HepG2 (cell line): ENCODE data around the gene SLC22A5. TPM values are rescaled to one million over a fixed set of nuclear protein-coding genes. Genes with fewer than 3 reads are reported as not detected.

Experiments
- ATAC-seq: fragments of 200-7000 bp; cut with Tn5 transposase; 3 replicates; pipeline ENCODE4 v1.9.1; 2020; ENCODE audit warnings: mild to moderate bottlenecking, moderate library complexity
- BruUV-seq: library from RNA; stranded (reverse); fragments of 400-500 nt; replicated peaks from 2 replicates; lab custom pipeline; 2021; lab: Mats Ljungman, UMichigan
- CTCF ChIA-PET: fragments of 300-600 bp; formaldehyde crosslinking; extraction: SDS; loops from one replicate; lab custom pipeline; 2021; ENCODE audit warnings: low total read pairs, inconsistent platforms, low intra/inter-chr PET ratio; lab: Yijun Ruan, JAX
- POLR2A ChIA-PET: fragments of 350-600 bp; sonication (Branson Sonifier 250); formaldehyde crosslinking; loops from one replicate; lab custom pipeline; 2020; ENCODE audit warnings: antibody characterized with exemption, inconsistent platforms; lab: Yijun Ruan, JAX
- DNase-seq: peaks from one replicate; pipeline ENCODE4 v3.0.0-alpha.2; 2015; ENCODE audit warnings: low spot score
- FAIRE-seq: peaks from 3 replicates; lab custom pipeline; 2011; peaks lifted over from hg19 to GRCh38; lab: Jason Lieb, UNC
- H2AFZ ChIP-seq: one replicate; pipeline ENCODE4 v1.6.1; 2011; ENCODE audit warnings: low read length, inconsistent platforms
- H3K27ac ChIP-seq: fragments of 300-600 bp; 3 replicates; pipeline ENCODE4 v1.8.0; 2011; ENCODE audit warnings: mixed run types, mild to moderate bottlenecking, mixed read lengths, low read length, inconsistent platforms; ENCODE audit not compliant: insufficient read depth; ENCODE audit errors: extremely low read length
- H3K27me3 ChIP-seq, 2 experiments: fragments of 200-600 bp in 1 of 2; 2 replicates in 1 of 2; 3 replicates in 1 of 2; pipeline versions ENCODE4 v1.6.0 to v1.8.0; 2011; ENCODE audit warnings: low read length in 2 of 2, mild to moderate bottlenecking in 2 of 2, moderate library complexity in 2 of 2, inconsistent platforms in 1 of 2; ENCODE audit not compliant: insufficient read depth in 2 of 2, control insufficient read depth in 1 of 2
- H3K36me3 ChIP-seq, 2 experiments: fragments of 200-600 bp in 1 of 2; replicated peaks in 1 of 2; 2 replicates in 1 of 2; 3 replicates in 1 of 2; pipeline versions ENCODE4 v1.5.1 to v1.8.0; 2011; ENCODE audit warnings: low read length in 2 of 2, inconsistent platforms in 1 of 2; ENCODE audit not compliant: insufficient read depth in 2 of 2, control insufficient read depth in 1 of 2
- H3K4me1 ChIP-seq: 2 replicates; pipeline ENCODE4 v1.5.1; 2012; ENCODE audit warnings: low read length, inconsistent platforms; ENCODE audit not compliant: insufficient read depth
- H3K4me2 ChIP-seq: 2 replicates; pipeline ENCODE4 v1.6.0; 2011; ENCODE audit warnings: low read depth, low read length, inconsistent platforms
- H3K4me3 ChIP-seq, 3 experiments: fragments of 200-600 bp in 1 of 3; sonication (generic), shearing (Covaris generic) in 1 of 3; replicated peaks in 1 of 3; 2 replicates each; pipeline ENCODE4 v1.5.1; 2011 to 2016; ENCODE audit warnings: low read length in 3 of 3, inconsistent platforms in 2 of 3, low read depth in 2 of 3, mild to moderate bottlenecking in 2 of 3, control low read depth in 1 of 3, mixed read lengths in 1 of 3; ENCODE audit not compliant: insufficient read depth in 1 of 3
- H3K79me2 ChIP-seq: one replicate; pipeline ENCODE4 v1.6.1; 2011; ENCODE audit warnings: low read length, inconsistent platforms; ENCODE audit not compliant: insufficient read depth
- H3K9ac ChIP-seq: 2 replicates; pipeline ENCODE4 v1.6.0; 2011; ENCODE audit warnings: mild to moderate bottlenecking, low read depth, low read length, inconsistent platforms; ENCODE audit not compliant: insufficient read depth
- H3K9me3 ChIP-seq: 2 replicates; pipeline ENCODE4 v1.5.1; 2012; ENCODE audit warnings: mild to moderate bottlenecking, low read length
- H4K20me1 ChIP-seq: 2 replicates; pipeline ENCODE4 v1.6.0; 2011; ENCODE audit warnings: inconsistent platforms, mild to moderate bottlenecking, low read length, moderate library complexity; ENCODE audit not compliant: insufficient read depth
- FOXP1 ChIP-seq, 2 experiments: fragments of 450-650 bp in 1 of 2; IDR thresholded peaks; 2 replicates each; pipeline ENCODE4 v1.6.1; 2017 to 2018; ENCODE audit warnings: antibody characterized with exemption in 1 of 2
- HMG20B ChIP-seq: conservative IDR thresholded peaks from 2 replicates; pipeline ENCODE4 v1.6.1; 2016; ENCODE audit warnings: missing genetic modification reagents, missing compliant biosample characterization
- KLF11 ChIP-seq: IDR thresholded peaks from 2 replicates; pipeline ENCODE4 v1.6.1; 2016; ENCODE audit warnings: missing compliant biosample characterization
- MTF2 ChIP-seq: sonication (generic); formaldehyde crosslinking; IDR thresholded peaks from 2 replicates; pipeline ENCODE4 v1.5.0; 2020; ENCODE audit warnings: missing genetic modification reagents, borderline replicate concordance
- NR2F1 ChIP-seq, 2 experiments: fragments of 450-650 bp in 1 of 2; formaldehyde crosslinking in 1 of 2; IDR thresholded peaks; 2 replicates each; pipeline versions ENCODE4 v1.5.0 to v1.6.1; 2016 to 2020; ENCODE audit warnings: mild to moderate bottlenecking in 1 of 2, missing compliant biosample characterization in 1 of 2, missing genetic modification reagents in 1 of 2, moderate library complexity in 1 of 2
- NR2F2 ChIP-seq: IDR thresholded peaks from 2 replicates; pipeline ENCODE4 v1.6.1; 2012; ENCODE audit warnings: low read depth, inconsistent platforms, borderline replicate concordance
- PTBP1 ChIP-seq: fragments of 200-400 bp; formaldehyde crosslinking; IDR thresholded peaks from 2 replicates; pipeline ENCODE4 v1.6.1; 2018; ENCODE audit warnings: low read length, low read depth; ENCODE audit not compliant: poor library complexity, severe bottlenecking
- ZBTB8A ChIP-seq: sonication (generic); formaldehyde crosslinking; IDR thresholded peaks from 2 replicates; pipeline ENCODE4 v1.4.0; 2020; ENCODE audit warnings: mild to moderate bottlenecking, low read depth, missing genetic modification reagents, borderline replicate concordance
- ZNF207 ChIP-seq: fragments of 450-650 bp; IDR thresholded peaks from 2 replicates; pipeline ENCODE4 v1.6.1; 2016; ENCODE audit warnings: antibody characterized with exemption, borderline replicate concordance
- ZNF382 ChIP-seq: sonication (generic); formaldehyde crosslinking; IDR thresholded peaks from 2 replicates; pipeline ENCODE4 v1.5.0; 2020; ENCODE audit warnings: missing genetic modification reagents, mild to moderate bottlenecking, borderline replicate concordance
- WGBS: methylation state at CpG from one replicate; pipeline ENCODE4 v1.1.6; 2017; ENCODE audit warnings: low lambda C conversion rate; 5-methylcytosine and 5-hydroxymethylcytosine counted together
- in situ Hi-C: cut with HindIII; loops from 2 replicates; pipeline ENCODE4 v1.10.0; 2017; ENCODE audit warnings: low pct_unique_long_range_greater_than_20kb; ENCODE audit not compliant: extremely low pct_ligation_motif_present
- intact Hi-C: fragments of 100-400 bp; cut with micrococcal nuclease; formaldehyde crosslinking; loops from one replicate; pipeline ENCODE4 v1.10.0; 2022; ENCODE audit not compliant: unreplicated experiment
- polyA plus RNA-seq, 8 experiments: library from polyadenylated mRNA; depleted of rRNA in 3 of 8; stranded (reverse) in 7 of 8; unstranded in 1 of 8; fragments of >200 nt; fragmentation: Illumina TruSeq in 4 of 8; extraction: Trizol in 4 of 8; gene quantifications; 2 replicates each; pipeline versions ENCODE4 v1.2.1 to v1.2.3, GENCODE V29; 2011 to 2016; ENCODE audit warnings: low read depth in 4 of 8, missing spikeins in 1 of 8, mixed read lengths in 1 of 8; ENCODE audit not compliant: insufficient read depth in 1 of 8
- total RNA-seq, 5 experiments: library from RNA; depleted of rRNA; stranded (reverse); fragments of >200 nt; fragmentation: Illumina TruSeq; extraction: Trizol; gene quantifications; 2 replicates each; pipeline ENCODE4 v1.2.3, GENCODE V29; 2016; ENCODE audit warnings: low read depth in 1 of 5
- TF ChIP-seq, protein P1 (sequence below), 2 experiments: sonication (generic) in 1 of 2; formaldehyde crosslinking in 1 of 2; IDR thresholded peaks; 2 replicates each; pipeline versions ENCODE4 v1.5.1 to v1.6.1; 2011 to 2020; ENCODE audit warnings: borderline replicate concordance in 1 of 2, low read depth in 1 of 2, low read length in 1 of 2, mild to moderate bottlenecking in 1 of 2, missing genetic modification reagents in 1 of 2, moderate library complexity in 1 of 2
- TF ChIP-seq, protein P2 (sequence below): sonication (generic); formaldehyde crosslinking; IDR thresholded peaks from 2 replicates; pipeline ENCODE4 v1.5.1; 2020; ENCODE audit warnings: missing genetic modification reagents, mild to moderate bottlenecking, borderline replicate concordance
- TF ChIP-seq, protein P3 (sequence below): sonication (generic); formaldehyde crosslinking; IDR thresholded peaks from 2 replicates; pipeline ENCODE4 v1.5.1; 2020; ENCODE audit warnings: mild to moderate bottlenecking, missing genetic modification reagents, borderline replicate concordance
- TF ChIP-seq, protein P4 (sequence below): sonication (generic); formaldehyde crosslinking; IDR thresholded peaks from 2 replicates; pipeline ENCODE4 v1.4.0; 2020; ENCODE audit warnings: missing genetic modification reagents, borderline replicate concordance
- TF ChIP-seq, protein P5 (sequence below): sonication (generic); formaldehyde crosslinking; IDR thresholded peaks from 2 replicates; pipeline ENCODE4 v1.4.0; 2020; ENCODE audit warnings: mild to moderate bottlenecking, missing genetic modification reagents

Gene SLC22A5
- total and polyA plus RNA-seq, 2 of the 13 experiments (the other 11 are each of a cell fraction or from before 2014, with no cell fraction given) = 7.1 to 15.1 TPM

DNA sequence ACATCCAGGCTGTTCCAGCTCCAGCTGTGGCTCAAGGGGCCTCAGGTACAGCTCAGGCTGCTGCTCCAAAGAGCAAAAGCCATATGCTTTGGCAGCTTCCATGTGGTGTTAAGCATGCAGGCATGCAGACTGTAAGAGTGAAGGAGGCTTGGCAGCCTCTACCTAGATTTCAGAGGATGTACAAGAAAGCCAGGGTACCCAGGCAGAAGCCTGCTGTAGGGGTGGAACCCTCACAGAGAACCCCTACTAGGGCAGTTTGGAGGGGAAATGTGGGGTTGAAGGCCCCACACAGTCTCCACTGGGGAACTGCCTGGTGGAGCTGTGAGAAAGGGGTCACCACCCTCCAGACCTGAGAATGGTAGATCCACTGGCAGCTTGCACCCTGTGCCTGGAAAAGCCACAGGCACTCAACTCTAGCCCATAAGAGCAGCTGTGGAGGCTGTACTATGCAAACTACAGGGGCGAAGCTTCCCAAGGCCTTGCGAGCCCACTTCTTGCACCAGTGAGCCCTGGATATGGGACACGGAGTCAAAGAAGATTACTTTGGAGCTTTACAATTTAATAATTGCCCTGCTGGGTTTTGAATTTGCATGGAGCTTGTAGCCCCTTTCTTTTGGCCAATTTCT is 14.3 kb upstream of the SLC22A5 start:
- no peaks in the 10 kb centered on the region for H3K36me3 ChIP-seq
- peaks cover 8% of the 10 kb centered on the region; the same call in 1 of the 2 replicates for H3K4me1 ChIP-seq
- H3K4me3 ChIP-seq = no peak overlapping the region
- TF ChIP-seq PTBP1 (no peak), MTF2 (no peak), HMG20B (CRISPR knock-in tag) (no peak), ZNF207 (no peak), FOXP1 (IDR thresholded peaks at IDR 0.05) (no peak), FOXP1 (CRISPR knock-in tag; IDR thresholded peaks at IDR 0.05) (no peak), NR2F1 (CRISPR knock-in tag; IDR thresholded peaks at IDR 0.05) (no peak), KLF11 (CRISPR knock-in tag) (no peak), ZNF382 (no peak), ZBTB8A (CRISPR knock-in tag) (no peak), NR2F2 (no peak)
- TF ChIP-seq, protein P1, sequence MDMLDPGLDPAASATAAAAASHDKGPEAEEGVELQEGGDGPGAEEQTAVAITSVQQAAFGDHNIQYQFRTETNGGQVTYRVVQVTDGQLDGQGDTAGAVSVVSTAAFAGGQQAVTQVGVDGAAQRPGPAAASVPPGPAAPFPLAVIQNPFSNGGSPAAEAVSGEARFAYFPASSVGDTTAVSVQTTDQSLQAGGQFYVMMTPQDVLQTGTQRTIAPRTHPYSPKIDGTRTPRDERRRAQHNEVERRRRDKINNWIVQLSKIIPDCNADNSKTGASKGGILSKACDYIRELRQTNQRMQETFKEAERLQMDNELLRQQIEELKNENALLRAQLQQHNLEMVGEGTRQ (IDR thresholded peaks at IDR 0.05; ENCODE audit: low read depth, low read length) = no peak
- TF ChIP-seq, protein P1 (CRISPR knock-in tag; IDR thresholded peaks at IDR 0.05; ENCODE audit: borderline replicate concordance) = no peak
- TF ChIP-seq, protein P2, sequence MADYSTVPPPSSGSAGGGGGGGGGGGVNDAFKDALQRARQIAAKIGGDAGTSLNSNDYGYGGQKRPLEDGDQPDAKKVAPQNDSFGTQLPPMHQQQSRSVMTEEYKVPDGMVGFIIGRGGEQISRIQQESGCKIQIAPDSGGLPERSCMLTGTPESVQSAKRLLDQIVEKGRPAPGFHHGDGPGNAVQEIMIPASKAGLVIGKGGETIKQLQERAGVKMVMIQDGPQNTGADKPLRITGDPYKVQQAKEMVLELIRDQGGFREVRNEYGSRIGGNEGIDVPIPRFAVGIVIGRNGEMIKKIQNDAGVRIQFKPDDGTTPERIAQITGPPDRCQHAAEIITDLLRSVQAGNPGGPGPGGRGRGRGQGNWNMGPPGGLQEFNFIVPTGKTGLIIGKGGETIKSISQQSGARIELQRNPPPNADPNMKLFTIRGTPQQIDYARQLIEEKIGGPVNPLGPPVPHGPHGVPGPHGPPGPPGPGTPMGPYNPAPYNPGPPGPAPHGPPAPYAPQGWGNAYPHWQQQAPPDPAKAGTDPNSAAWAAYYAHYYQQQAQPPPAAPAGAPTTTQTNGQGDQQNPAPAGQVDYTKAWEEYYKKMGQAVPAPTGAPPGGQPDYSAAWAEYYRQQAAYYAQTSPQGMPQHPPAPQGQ (CRISPR knock-in tag) = no peak
- TF ChIP-seq, protein P3, sequence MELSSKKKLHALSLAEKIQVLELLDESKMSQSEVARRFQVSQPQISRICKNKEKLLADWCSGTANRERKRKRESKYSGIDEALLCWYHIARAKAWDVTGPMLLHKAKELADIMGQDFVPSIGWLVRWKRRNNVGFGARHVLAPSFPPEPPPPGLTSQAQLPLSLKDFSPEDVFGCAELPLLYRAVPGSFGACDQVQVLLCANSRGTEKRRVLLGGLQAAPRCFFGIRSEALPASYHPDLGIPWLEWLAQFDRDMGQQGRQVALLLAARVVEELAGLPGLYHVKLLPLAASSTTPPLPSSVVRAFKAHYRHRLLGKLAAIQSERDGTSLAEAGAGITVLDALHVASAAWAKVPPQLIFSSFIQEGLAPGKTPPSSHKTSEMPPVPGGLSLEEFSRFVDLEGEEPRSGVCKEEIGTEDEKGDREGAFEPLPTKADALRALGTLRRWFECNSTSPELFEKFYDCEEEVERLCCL (CRISPR knock-in tag) = no peak
- TF ChIP-seq, protein P4, sequence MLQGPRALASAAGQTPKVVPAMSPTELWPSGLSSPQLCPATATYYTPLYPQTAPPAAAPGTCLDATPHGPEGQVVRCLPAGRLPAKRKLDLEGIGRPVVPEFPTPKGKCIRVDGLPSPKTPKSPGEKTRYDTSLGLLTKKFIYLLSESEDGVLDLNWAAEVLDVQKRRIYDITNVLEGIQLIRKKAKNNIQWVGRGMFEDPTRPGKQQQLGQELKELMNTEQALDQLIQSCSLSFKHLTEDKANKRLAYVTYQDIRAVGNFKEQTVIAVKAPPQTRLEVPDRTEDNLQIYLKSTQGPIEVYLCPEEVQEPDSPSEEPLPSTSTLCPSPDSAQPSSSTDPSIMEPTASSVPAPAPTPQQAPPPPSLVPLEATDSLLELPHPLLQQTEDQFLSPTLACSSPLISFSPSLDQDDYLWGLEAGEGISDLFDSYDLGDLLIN (CRISPR knock-in tag) = no peak
- TF ChIP-seq, protein P5, sequence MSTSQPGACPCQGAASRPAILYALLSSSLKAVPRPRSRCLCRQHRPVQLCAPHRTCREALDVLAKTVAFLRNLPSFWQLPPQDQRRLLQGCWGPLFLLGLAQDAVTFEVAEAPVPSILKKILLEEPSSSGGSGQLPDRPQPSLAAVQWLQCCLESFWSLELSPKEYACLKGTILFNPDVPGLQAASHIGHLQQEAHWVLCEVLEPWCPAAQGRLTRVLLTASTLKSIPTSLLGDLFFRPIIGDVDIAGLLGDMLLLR (CRISPR knock-in tag) = no peak
- no peak overlapping the region for H2AFZ ChIP-seq
- H3K4me2 ChIP-seq = no peak overlapping the region
- ChIA-PET POLR2A (interaction anchor here (1.6 kb wide), 1 partner anchor 14 kb away, joined by 5 read pairs; the partner anchor contains the start of gene SLC22A5), CTCF (no interaction called here)
- intact Hi-C loops = no loop called here
- no peaks in the 10 kb centered on the region for H3K27me3 ChIP-seq
- in situ Hi-C loops = no loop called here
- H3K27ac ChIP-seq = no peak overlapping the region
- H3K9ac ChIP-seq = no peak overlapping the region
- no TSS peak for BruUV-seq
- H3K79me2 ChIP-seq = no peaks in the 10 kb centered on the region
- DNase-seq = no peak
- no peaks in the 10 kb centered on the region for H3K9me3 ChIP-seq
- ATAC-seq = no peak
- no peak for FAIRE-seq
- H4K20me1 ChIP-seq = no peaks in the 10 kb centered on the region
- WGBS = 100% methylated on average over 1 of the region's 3 CpGs
